ENCODE results near the gene CNTNAP2. TPM values are rescaled to one million over a fixed set of nuclear protein-coding genes. Genes with fewer than 3 reads are reported as not detected.

Gene CNTNAP2
- total and polyA plus RNA-seq, 2 of the 4 experiments (the other 2 are of a cell fraction) = not detected

DNA sequence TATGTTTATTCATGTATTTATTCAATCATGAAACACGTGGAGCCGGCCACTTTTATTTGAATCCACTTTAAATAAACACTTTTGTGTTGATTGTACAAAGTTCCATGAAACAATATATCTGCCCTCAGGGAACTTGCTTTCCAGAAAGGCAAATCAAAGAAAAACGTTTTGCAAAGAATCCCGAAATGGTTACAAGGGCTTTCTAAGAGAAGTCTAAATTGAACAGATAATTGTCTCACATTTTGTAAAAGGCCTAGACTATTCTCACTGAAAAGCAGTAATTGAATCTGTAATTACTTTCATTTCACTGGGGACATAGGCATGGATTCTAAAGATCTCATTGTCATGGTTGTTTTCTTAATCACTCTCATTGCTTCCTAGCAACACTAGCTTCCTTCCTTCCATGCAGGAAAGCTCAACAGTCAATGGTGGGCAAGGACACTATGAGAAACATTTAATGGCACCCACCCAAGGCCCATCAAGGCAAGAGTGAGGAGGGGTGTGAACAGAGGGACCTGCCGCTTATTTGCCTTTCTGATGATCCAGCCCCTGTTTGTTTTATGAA, 1851.5 kb downstream of the CNTNAP2 start:
- TF ChIP-seq, protein P1, sequence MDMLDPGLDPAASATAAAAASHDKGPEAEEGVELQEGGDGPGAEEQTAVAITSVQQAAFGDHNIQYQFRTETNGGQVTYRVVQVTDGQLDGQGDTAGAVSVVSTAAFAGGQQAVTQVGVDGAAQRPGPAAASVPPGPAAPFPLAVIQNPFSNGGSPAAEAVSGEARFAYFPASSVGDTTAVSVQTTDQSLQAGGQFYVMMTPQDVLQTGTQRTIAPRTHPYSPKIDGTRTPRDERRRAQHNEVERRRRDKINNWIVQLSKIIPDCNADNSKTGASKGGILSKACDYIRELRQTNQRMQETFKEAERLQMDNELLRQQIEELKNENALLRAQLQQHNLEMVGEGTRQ (IDR thresholded peaks at IDR 0.05; ENCODE audit: low read depth, low read length) = no peak
- TF ChIP-seq MAZ (IDR thresholded peaks at IDR 0.05; ENCODE audit: borderline replicate concordance, low read depth, low read length) (no peak), RFX5 (IDR thresholded peaks at IDR 0.05; ENCODE audit: low read depth, low read length) (no peak), MXI1 (IDR thresholded peaks at IDR 0.05; ENCODE audit: borderline replicate concordance, low read depth, low read length) (no peak), CEBPB (IDR thresholded peaks at IDR 0.05; ENCODE audit: low read depth, low read length) (no peak), RAD21 (IDR thresholded peaks at IDR 0.05; ENCODE audit: low read length) (no peak), RCOR1 (IDR thresholded peaks at IDR 0.05; ENCODE audit: insufficient replicate concordance, low read length) (no peak), SMC3 (IDR thresholded peaks at IDR 0.05; ENCODE audit: low read depth, low read length) (no peak), MAFK (IDR thresholded peaks at IDR 0.05; ENCODE audit: low read depth, low read length) (no peak), NFE2L2 (IDR thresholded peaks at IDR 0.05; ENCODE audit: low read depth, low read length) (no peak), FOS (IDR thresholded peaks at IDR 0.05; ENCODE audit: low read depth, low read length) (no peak), BHLHE40 (IDR thresholded peaks at IDR 0.05; ENCODE audit: low read depth, low read length) (no peak), CHD1 (IDR thresholded peaks at IDR 0.05; ENCODE audit: low read depth, low read length) (no peak), POLR2A (IDR thresholded peaks at IDR 0.05; ENCODE audit: low read depth, low read length) (no peak)
- TF ChIP-seq, protein P2, sequence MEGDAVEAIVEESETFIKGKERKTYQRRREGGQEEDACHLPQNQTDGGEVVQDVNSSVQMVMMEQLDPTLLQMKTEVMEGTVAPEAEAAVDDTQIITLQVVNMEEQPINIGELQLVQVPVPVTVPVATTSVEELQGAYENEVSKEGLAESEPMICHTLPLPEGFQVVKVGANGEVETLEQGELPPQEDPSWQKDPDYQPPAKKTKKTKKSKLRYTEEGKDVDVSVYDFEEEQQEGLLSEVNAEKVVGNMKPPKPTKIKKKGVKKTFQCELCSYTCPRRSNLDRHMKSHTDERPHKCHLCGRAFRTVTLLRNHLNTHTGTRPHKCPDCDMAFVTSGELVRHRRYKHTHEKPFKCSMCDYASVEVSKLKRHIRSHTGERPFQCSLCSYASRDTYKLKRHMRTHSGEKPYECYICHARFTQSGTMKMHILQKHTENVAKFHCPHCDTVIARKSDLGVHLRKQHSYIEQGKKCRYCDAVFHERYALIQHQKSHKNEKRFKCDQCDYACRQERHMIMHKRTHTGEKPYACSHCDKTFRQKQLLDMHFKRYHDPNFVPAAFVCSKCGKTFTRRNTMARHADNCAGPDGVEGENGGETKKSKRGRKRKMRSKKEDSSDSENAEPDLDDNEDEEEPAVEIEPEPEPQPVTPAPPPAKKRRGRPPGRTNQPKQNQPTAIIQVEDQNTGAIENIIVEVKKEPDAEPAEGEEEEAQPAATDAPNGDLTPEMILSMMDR (conservative IDR thresholded peaks at IDR 0.05; ENCODE audit: low read depth, low read length) = no peak
- TF ChIP-seq, protein P3, sequence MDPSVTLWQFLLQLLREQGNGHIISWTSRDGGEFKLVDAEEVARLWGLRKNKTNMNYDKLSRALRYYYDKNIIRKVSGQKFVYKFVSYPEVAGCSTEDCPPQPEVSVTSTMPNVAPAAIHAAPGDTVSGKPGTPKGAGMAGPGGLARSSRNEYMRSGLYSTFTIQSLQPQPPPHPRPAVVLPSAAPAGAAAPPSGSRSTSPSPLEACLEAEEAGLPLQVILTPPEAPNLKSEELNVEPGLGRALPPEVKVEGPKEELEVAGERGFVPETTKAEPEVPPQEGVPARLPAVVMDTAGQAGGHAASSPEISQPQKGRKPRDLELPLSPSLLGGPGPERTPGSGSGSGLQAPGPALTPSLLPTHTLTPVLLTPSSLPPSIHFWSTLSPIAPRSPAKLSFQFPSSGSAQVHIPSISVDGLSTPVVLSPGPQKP (IDR thresholded peaks at IDR 0.05; ENCODE audit: borderline replicate concordance, low read depth, low read length) = no peak
- dilution Hi-C loops (cut with HindIII; ENCODE audit: low sequenced_read_pairs, unreplicated experiment) (no loop called here), intact Hi-C loops (cut with micrococcal nuclease) (no loop called here), in situ Hi-C loops (cut with MboI; ENCODE audit: low sequenced_read_pairs) (no loop called here)
- Histone ChIP-seq H2BK120ac (ENCODE audit: low read depth, low read length) (no peak overlapping the region), H4K91ac (ENCODE audit: insufficient read depth, low read depth, low read length) (no peak overlapping the region), H3K27ac (ENCODE audit: insufficient read depth, low read length) (no peak overlapping the region), H2BK5ac (ENCODE audit: low read depth, low read length, poor library complexity, severe bottlenecking) (no peak overlapping the region), H3K4me1 (ENCODE audit: control insufficient read depth, insufficient read depth, low read length) (no peaks in the 10 kb centered on the region), H2AFZ (replicated peaks; ENCODE audit: low read length, poor library complexity) (no peak overlapping the region), H3K4me3 (ENCODE audit: insufficient read depth, low read depth, low read length) (no peak overlapping the region), H3K79me1 (ENCODE audit: low read depth in 1 of 2, low read length in 2 of 2) (no peaks in the 10 kb centered on the region), H3K56ac (ENCODE audit: extremely low read depth, insufficient read depth, low read length) (no peak overlapping the region), H3K9me3 (ENCODE audit: control insufficient read depth, insufficient read depth, low read length) (peaks cover 6% of the 10 kb centered on the region; the same call in 1 of the 2 replicates), H2AK5ac (ENCODE audit: low read depth, low read length) (no peak overlapping the region), H3K23ac (ENCODE audit: low read depth, low read length) (no peak overlapping the region), H3K27me3 (ENCODE audit: control insufficient read depth, insufficient read depth, low read length) (no peaks in the 10 kb centered on the region), H2BK15ac (ENCODE audit: low read depth, low read length) (no peak overlapping the region), H3K4ac (ENCODE audit: low read depth, low read length) (no peak overlapping the region), H4K5ac (ENCODE audit: low read depth, low read length) (no peak overlapping the region), H2AK9ac (replicated peaks; ENCODE audit: low read depth, low read length, poor library complexity) (no peak overlapping the region), H4K8ac (ENCODE audit: low read depth in 2 of 2, low read length in 2 of 2) (no peak overlapping the region), H3K9me1 (ENCODE audit: insufficient read depth, low read length) (no peaks in the 10 kb centered on the region), H3K4me2 (ENCODE audit: low read depth, low read length) (no peak overlapping the region), H3K14ac (replicated peaks; ENCODE audit: low read depth, low read length) (no peak overlapping the region), H3K18ac (ENCODE audit: low read depth, low read length) (no peak overlapping the region), H2BK20ac (ENCODE audit: low read depth, low read length) (no peak overlapping the region), H3K36me3 (ENCODE audit: control insufficient read depth, insufficient read depth, low read length) (no peaks in the 10 kb centered on the region), H4K20me1 (ENCODE audit: insufficient read depth, low read length) (no peaks in the 10 kb centered on the region), H3K9ac (ENCODE audit: low read depth, low read length) (no peak overlapping the region)
- no peak for DNase-seq
- no CpG with 5 or more reads among the region's 5 CpGs for WGBS, 2 experiments (ENCODE audit: extremely low coverage in 2 of 2, insufficient read length in 1 of 2)
- BruUV-seq (replicated peaks) = no TSS peak
- ChIA-PET POLR2A (ENCODE audit: unreplicated experiment) (no interaction called here), CTCF (no interaction called here)
- no peak for ATAC-seq (ENCODE audit: low read depth)
